HG03039 (cell line): ENCODE results near the gene PASK.
"Not testable (repeated sequence)": the region's sequence is repeated elsewhere in the genome, so short reads cannot be mapped to it uniquely, and the experiment has no call there.

Source experiments
- ATAC-seq: cut with Tn5 transposase; IDR thresholded peaks from one replicate; pipeline ENCODE4 v1.9.1; 2021; ENCODE audit warnings: mild to moderate bottlenecking, moderate library complexity; ENCODE audit not compliant: unreplicated experiment

Gene PASK

GRCh38 chr2:241148891-241149674, at the start of gene PASK:
Gene PASK, minus strand, starts transcription at chr2:241149472. Its CDS starts 6,440 bp downstream, at chr2:241143032.
- peak; percentile 65 for ATAC-seq

DNA sequence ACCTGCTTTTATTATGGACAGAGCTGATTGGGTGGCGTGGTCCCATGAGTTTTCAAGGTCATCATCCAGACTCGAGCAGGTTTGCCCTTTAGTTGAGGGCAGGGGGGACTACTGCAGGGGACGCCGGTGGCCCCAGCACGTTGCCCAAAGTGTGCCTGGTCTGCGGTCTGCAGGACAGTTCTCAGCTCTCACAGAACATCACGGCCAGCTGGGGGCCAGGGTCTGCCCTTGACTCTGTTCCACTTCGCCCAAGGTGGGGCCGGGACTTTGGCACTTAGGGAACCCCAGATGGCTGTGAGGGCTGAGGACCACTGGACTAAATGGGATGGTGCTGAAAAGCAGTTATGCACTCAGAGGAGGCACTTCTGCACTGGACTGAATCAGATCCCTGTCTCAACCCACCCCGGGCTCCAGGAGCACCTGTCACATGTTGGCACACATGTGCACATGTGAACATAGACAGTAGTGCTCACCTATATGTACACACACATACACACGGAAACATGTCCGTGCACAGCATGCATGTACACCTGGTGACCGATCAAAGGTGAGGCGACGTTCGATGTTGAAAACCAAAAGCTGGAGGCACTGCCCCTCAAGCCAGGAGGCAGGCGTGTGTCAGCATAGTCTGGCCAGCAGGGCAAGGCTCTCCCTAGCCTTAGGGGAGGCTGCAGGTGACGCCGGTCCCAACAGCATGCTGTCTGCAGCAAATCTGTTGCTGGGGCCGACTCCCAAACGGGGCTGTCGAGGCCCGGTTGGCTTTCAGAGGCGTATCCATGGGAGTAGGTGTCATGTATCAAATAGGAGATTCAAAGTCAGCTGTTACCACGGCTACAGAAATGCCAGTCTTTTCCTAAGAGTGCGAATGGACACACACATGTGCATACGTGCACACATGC, 49.4 kb upstream of the PASK start:
- no peak for ATAC-seq

DNA sequence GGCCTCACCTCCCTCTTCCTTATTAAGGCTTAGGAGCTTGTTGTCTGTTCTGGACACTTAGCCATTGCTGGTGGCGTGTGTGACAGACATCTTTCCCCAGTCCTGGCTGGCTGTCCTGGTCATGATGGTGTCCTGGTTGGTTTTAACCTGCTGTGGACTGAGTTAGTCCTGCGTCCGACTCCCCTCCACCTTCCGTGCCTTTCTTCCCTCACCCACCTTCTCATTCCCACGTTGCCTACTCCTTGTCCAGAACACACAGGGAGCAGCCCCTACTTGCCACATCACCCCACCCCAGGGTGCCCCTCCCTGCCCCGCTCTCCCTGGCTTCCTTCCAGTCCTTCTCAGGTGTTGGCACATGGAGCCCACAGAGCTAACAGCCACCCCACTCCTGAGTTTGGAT, 48.7 kb upstream of the PASK start:
- no peak for ATAC-seq

DNA sequence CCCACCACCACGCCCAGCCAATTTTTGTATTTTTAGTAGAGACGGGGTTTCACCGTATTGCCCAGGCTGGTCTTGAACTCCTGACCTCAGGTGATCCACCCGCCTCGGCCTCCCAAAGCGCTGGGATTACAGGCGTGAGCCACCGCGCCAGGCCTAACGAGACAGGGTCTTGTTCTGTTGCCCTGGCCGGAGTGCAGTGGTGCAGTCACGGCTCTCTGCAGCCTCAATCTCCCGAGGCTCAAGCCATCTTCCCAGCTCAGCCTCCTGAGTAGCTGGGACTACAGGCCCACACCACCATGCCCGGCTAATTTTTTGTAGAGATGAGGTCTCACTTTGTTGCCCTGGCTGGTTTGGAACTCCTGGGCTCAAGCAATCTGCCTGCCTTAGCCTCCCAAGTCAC, 48.0 kb upstream of the PASK start:
- ATAC-seq = not testable (repeated sequence)

DNA sequence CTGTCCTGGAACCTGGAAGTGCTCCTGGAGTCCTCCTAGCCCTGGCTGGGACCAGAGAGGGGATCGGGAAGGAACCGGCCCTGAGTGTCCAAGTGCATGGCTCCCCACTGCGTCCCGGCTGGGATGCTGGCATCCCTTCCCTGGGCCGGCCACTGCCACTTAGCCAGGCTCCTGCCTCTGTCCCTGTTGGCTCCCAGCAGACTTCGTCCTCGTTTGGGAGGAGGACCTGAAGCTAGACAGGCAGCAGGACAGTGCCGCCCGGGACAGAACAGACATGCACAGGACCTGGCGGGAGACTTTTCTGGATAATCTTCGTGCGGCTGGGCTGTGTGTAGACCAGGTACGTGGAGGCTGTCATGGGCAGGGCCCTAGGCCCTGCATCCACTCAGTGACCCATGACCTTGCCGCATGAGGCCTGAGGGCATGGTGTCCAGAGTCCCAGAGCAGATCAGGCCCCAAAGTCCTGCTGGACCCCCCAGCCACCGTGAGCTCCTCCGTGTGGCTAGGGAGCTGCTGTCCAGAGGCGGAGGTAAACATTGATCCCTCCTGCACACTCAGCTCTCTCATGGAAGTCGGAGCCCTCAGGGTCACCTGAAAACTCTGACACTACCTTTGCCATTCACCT, 46.3 kb upstream of the PASK start:
- no peak for ATAC-seq

DNA sequence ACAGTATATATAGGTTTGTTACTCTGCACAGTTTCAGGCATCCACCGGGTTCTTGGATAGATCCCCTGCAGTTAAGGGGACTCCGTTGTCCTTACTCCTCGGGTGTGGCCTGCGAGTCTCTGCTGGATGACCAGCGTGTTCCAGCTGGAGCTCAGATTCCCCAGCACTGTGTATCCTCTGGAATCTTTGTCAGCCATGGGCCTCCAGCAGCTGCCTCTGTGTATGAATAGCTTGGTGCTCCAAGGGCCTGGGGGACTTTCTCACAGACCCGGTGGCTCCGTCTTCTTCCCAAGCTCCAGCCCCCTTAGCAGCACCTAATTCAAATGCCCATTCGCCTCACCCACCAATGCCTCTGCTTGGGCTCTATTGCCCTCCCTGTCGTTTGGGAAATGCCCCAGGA, 45.5 kb upstream of the PASK start:
- ATAC-seq = no peak

- ATAC-seq = no peak
These were observed 44.0 kb upstream of the PASK start for GRCh38 chr2:241193271-241193670.

- no peak for ATAC-seq
These were observed 41.8 kb upstream of the PASK start for GRCh38 chr2:241191081-241191480.

DNA sequence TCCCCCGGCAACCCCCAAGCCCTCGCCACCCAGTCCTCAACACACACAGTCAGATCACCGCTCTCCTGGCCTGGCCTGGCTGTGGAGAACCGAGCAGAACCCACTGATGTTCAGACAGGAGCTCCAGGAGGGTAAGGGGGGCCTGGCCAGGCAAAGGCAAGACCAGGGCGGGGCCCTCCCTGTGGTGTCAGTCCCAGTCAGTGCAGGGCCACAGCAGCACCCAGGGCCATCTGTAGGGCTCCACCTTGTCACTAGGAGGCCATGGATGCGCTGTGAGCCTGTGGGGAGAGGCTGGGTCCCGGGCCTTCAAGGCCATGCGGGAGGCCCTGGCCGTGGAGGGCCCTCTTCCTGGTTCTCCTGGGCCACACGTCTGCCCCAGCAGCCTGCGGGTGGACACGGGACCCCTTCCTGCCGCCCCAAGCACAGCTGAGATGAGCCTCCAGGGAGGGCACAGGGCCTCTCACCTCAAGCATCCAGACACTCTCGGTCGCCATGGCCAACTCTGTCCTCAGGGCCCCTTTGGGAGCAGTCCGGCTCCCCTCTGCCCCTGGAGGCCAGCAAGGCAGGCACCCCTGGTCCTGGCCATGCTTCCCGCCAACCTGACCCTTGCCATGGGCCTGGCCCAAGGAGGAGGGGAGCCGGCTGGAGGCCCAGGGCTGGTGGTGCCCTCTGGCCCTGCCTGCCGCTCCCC, 41.2 kb upstream of the PASK start:
- ATAC-seq = no peak

DNA sequence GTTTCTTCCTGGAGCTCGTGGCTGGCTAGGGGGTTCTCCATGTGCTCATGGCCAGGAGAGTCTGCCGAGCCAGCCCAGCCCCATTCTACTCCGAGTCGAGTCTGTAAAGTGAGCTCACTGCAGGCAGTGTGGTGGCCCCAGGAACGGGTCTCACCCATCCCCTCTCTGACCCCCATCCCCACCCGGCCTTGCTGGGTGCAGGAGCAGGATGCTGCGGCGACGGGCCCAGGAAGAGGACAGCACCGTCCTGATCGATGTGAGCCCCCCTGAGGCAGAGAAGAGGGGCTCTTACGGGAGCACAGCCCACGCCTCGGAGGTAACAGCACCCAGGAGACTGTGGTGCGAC, 40.6 kb upstream of the PASK start:
- no peak for ATAC-seq

GRCh38 chr2:241189093-241189855, 40.0 kb upstream of the PASK start:
- ATAC-seq = no peak

- no peak for ATAC-seq
These were observed 39.3 kb upstream of the PASK start, which contains the start of gene ANO7 for GRCh38 chr2:241188361-241189092. Gene ANO7, plus strand, starts transcription at chr2:241188677. Its CDS starts 1,387 bp downstream, at chr2:241190064.

- no peak for ATAC-seq
These were observed 38.6 kb upstream of the PASK start for GRCh38 chr2:241187918-241188234.

- no peak for ATAC-seq
These were observed 38.0 kb upstream of the PASK start for GRCh38 chr2:241187101-241187917.

DNA sequence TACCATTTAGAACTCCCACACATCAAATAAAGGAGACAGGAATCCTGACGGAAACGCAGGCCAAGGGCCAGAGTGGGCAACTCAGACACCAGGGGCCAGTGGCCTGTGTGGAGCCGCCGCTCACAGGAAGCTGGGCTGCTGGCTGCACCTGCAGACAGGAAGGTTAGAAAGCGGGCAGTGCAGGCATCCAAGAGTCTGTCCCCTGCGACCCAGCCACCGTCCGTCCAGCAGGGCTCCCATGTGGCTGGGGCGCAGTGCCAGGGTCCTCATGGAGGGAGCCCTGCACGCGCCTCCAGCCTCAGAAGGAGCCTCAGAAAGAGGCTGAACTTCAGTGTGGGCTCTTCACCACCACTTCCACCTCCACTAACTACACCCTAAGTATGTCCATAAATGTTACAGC, 36.7 kb upstream of the PASK start:
- no peak for ATAC-seq

GRCh38 chr2:241184901-241185300, 35.6 kb upstream of the PASK start:
- no peak for ATAC-seq

GRCh38 chr2:241183221-241183620, 33.9 kb upstream of the PASK start:
- ATAC-seq = no peak

DNA sequence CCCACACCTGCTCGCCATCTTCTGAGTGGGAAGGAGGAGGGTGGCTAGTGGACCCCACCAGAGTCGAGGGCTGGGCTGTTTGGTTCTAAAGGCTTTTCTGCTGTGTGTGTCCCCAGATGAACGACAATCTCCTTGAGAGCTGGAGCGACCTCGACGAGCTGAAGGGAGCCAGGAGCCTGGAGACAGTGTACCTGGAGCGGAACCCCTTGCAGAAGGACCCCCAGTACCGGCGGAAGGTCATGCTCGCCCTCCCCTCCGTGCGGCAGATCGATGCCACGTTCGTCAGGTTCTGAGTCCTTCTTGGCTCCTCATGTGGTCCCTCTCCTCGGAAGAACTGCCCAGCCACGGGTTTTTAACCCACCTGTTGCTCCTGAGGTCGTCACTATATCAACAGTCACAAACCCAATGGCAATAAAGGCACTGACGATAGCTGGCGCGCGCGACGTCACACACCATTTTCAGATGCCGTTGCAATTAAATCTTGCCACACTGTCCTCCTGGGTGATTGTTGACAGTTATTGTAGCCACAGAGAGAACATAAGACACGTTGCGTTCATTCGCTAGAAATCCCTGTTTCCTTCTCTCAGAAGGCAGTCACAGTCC, 33.4 kb upstream of the PASK start:
- ATAC-seq = no peak
